ENCODE results near the gene KDM2B.

The KDM2B gene

DNA sequence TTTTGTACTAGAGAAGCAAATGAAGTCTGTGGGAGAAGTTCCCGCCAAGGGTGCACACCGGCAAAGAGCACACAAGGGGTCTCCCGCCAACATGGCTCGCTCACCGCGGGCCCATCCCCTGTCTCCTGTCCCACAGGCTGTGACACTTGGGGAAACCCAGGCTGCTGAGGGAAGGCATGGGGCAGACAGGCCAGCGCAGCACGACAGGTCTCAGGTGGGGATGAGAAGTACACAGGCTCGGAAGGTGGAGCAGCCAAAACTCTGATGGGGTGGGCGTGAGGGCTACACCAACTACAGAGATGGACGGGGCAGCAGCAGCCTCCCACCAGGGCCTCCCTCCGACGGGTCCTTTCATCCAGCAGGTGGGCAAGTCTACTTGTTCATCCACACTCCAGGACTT lies 116.5 kb downstream of the KDM2B start:
- peaks cover 5% of the 10 kb centered on the region for H3K36me3 ChIP-seq (ENCODE audit: insufficient read depth, low read length)
- no peaks in the 10 kb centered on the region for H3K27me3 ChIP-seq (ENCODE audit: insufficient read depth, low read length)
- no peaks in the 10 kb centered on the region for H3K9me3 ChIP-seq (ENCODE audit: low read length)
- H3K4me3 ChIP-seq (ENCODE audit: low read length): no peak overlapping the region
- peaks cover 14% of the 10 kb centered on the region for H3K4me1 ChIP-seq (ENCODE audit: insufficient read depth, low read length)
- H2AFZ ChIP-seq (ENCODE audit: low read depth, low read length): no peak overlapping the region

DNA sequence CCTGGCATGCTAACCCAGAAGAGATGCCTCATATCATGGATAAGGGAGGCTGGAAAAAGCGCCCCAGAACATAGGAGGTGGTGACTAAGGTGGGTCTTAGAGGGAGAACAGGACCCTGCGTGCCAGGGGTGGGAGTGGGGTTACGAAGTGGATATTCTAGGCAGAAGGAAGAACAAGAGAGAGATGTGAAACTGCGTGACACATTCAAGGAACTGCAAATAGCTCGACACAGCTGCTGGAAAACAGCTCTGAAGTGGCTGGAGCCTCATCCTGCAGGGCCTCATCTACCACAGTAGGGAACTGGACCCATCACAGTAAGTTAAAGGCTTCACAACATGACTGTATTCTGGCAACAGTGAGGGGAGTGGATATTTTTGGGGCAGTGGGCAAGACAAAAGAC lies 119.8 kb downstream of the KDM2B start:
- Histone ChIP-seq H3K9me3 (ENCODE audit: low read length) (no peaks in the 10 kb centered on the region), H3K4me3 (ENCODE audit: low read length) (no peak overlapping the region), H3K27me3 (ENCODE audit: insufficient read depth, low read length) (no peaks in the 10 kb centered on the region), H3K4me1 (ENCODE audit: insufficient read depth, low read length) (peaks cover 7% of the 10 kb centered on the region), H3K36me3 (ENCODE audit: insufficient read depth, low read length) (peaks cover 10% of the 10 kb centered on the region), H2AFZ (ENCODE audit: low read depth, low read length) (no peak overlapping the region)

DNA sequence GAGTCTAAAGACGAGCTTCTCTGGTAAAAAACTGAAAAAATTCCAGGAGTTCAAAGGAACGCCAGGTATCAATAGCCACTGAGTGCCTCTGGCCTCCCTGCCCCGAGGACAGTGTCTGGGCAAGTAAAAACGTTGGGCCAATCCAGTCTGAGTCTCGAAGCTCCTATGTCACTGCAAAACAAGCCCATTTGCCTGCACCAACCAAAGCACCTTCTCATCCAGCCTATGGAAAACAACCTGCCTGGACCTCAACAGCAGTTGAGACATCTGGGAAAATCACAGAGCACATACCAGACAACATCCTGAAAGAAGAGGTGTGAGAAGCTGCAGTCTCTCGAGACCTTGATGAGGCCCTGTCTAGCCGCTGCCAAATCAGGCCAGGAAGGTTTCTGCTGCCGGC lies 124.3 kb downstream of the KDM2B start:
- Histone ChIP-seq H3K9me3 (ENCODE audit: low read length) (no peaks in the 10 kb centered on the region), H3K36me3 (ENCODE audit: insufficient read depth, low read length) (peaks cover 21% of the 10 kb centered on the region), H3K27me3 (ENCODE audit: insufficient read depth, low read length) (no peaks in the 10 kb centered on the region), H3K4me3 (ENCODE audit: low read length) (no peak overlapping the region), H3K4me1 (ENCODE audit: insufficient read depth, low read length) (no peaks in the 10 kb centered on the region), H2AFZ (ENCODE audit: low read depth, low read length) (no peak overlapping the region)

DNA sequence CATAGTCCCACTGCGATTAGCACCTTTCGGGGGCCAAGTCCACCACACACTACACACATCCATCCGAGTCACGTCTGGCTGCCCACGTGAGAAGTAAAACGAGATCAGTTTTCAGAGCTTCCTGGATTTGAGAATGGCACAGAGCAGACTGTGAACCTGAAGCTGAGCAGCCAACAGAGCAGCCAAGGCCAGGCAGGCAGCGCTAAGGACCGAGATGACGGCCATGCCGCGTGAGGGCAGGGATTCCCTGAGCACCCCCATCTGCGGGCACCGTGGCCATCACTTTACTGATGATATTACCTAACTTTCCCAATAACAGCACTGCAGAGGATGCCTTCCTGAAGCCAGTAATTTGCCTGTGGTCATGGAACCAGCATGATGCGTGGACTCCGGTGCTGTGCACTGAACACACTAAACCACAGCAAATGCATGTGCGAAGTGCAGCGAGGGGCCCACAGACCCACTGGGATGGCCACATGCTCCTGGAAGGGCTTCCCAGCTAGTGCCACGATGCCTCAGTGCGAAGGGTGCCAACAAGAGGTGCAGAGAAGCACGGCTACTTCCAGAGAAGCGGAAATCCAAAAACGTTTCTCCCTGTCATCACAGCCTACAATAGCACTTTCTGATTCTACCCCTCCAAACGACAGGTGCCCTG lies 124.9 kb downstream of the KDM2B start:
- H3K4me3 ChIP-seq (ENCODE audit: low read length): no peak overlapping the region
- H3K27me3 ChIP-seq (ENCODE audit: insufficient read depth, low read length): no peaks in the 10 kb centered on the region
- H3K9me3 ChIP-seq (ENCODE audit: low read length): no peaks in the 10 kb centered on the region
- H3K4me1 ChIP-seq (ENCODE audit: insufficient read depth, low read length): no peaks in the 10 kb centered on the region
- H2AFZ ChIP-seq (ENCODE audit: low read depth, low read length): no peak overlapping the region
- peaks cover 24% of the 10 kb centered on the region for H3K36me3 ChIP-seq (ENCODE audit: insufficient read depth, low read length)

DNA sequence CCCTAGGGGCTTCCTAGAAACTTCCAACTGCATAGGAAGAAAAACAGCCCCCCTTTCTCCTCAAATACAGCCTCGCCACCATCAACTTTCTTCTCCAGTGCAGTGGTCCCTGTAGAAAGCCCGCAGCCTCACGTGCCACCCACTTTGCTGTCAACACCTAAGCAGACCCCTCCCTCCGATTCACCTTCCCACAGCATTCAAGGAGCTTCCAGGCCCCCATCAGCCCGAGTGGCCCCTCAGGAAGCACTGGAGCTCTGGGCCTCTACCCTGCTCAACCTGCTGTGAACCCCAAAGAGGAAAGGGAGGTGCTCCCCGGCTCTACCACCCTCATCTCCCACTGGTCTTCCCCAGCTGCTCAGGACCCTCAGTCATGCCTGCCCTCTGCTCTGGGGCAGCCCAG lies 125.9 kb downstream of the KDM2B start:
- Histone ChIP-seq H3K27me3 (ENCODE audit: insufficient read depth, low read length) (no peaks in the 10 kb centered on the region), H3K36me3 (ENCODE audit: insufficient read depth, low read length) (peaks cover 25% of the 10 kb centered on the region)

DNA sequence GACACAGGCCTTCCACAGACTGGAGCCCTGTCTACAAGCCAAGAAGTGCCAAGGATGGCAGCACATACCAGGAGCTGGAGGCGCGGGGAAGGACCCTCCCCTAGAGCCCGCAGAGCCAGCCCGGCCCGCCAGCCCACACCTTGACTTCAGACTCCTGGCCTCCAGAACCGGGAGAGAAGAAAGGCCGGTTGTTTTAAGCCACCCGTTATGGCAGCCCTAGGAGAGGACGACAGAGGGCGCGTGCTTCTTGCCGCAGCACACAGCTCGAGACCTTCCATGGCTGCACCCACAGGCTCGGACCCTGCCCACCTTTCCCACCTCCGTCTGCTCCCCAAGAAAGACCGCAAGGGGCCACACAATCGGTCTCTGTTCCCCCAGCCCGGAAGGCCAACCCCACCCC lies 127.2 kb downstream of the KDM2B start:
- Histone ChIP-seq H3K27me3 (ENCODE audit: insufficient read depth, low read length) (no peaks in the 10 kb centered on the region), H3K9me3 (ENCODE audit: low read length) (no peaks in the 10 kb centered on the region), H2AFZ (ENCODE audit: low read depth, low read length) (no peak overlapping the region), H3K36me3 (ENCODE audit: insufficient read depth, low read length) (peaks cover 32% of the 10 kb centered on the region), H3K4me1 (ENCODE audit: insufficient read depth, low read length) (no peaks in the 10 kb centered on the region), H3K4me3 (ENCODE audit: low read length) (no peak overlapping the region)

More for the DNA sequence above, 125.9 kb downstream of the KDM2B start:
- H3K9me3 ChIP-seq (ENCODE audit: low read length): no peaks in the 10 kb centered on the region
- H2AFZ ChIP-seq (ENCODE audit: low read depth, low read length): no peak overlapping the region
- H3K4me1 ChIP-seq (ENCODE audit: insufficient read depth, low read length): no peaks in the 10 kb centered on the region
- H3K4me3 ChIP-seq (ENCODE audit: low read length): no peak overlapping the region

DNA sequence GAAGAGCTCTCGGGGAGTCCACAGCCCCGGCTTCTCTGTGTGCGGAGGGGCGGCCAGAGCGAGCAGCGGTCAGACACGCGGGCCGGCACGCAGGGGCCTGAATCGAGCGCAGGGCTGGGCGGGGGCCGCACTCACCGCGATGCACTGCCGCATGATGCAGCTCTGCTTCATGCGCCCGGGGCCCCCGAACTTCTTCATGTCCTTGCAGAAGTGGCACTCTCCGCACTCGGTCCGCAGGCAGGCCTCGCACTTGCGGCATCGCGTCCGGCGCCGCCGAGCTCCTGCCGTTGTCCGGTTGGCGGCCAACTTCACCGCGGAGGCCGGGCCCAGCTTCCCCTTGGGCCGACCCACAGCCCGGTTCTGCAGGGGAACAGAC lies 127.8 kb downstream of the KDM2B start:
- Histone ChIP-seq H3K4me3 (ENCODE audit: low read length) (no peak overlapping the region), H3K27me3 (ENCODE audit: insufficient read depth, low read length) (no peaks in the 10 kb centered on the region), H3K9me3 (ENCODE audit: low read length) (no peaks in the 10 kb centered on the region), H2AFZ (ENCODE audit: low read depth, low read length) (no peak overlapping the region), H3K36me3 (ENCODE audit: insufficient read depth, low read length) (peaks cover 35% of the 10 kb centered on the region), H3K4me1 (ENCODE audit: insufficient read depth, low read length) (no peaks in the 10 kb centered on the region)

DNA sequence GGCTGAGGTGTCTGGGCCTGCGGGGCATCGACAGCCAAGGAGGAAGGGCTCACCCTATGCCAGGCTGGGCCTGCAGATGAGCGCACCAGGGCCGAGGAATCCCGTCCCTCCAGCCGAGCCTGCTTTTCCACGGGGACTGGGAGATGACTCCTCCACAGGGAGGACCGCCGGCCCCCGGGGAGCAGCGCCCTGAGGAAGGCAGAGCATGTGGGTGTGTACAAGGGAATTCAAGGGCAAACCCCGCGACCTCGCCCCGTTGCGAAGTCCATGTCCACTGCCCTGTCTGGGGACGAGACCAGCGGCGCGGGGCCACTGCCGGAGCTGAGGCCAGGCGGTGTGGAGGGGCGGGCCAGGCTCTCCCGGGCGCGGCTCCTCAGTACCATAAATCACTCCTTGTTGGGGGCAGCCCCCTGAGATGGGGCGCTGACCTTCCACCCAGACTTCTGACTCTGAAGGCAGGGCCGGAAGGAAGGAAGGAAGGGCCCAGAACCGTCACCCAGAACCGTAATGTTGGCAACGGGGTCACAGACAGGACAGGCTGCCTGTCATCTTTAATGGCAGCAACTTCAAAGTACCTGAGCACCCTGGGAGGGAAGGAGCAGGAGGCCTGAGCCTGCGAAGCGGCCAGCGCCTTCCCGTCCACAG lies 128.4 kb downstream of the KDM2B start:
- Histone ChIP-seq H3K9me3 (ENCODE audit: low read length) (no peaks in the 10 kb centered on the region), H3K4me3 (ENCODE audit: low read length) (no peak overlapping the region), H2AFZ (ENCODE audit: low read depth, low read length) (no peak overlapping the region), H3K36me3 (ENCODE audit: insufficient read depth, low read length) (peaks cover 36% of the 10 kb centered on the region), H3K27me3 (ENCODE audit: insufficient read depth, low read length) (no peaks in the 10 kb centered on the region), H3K4me1 (ENCODE audit: insufficient read depth, low read length) (no peaks in the 10 kb centered on the region)

DNA sequence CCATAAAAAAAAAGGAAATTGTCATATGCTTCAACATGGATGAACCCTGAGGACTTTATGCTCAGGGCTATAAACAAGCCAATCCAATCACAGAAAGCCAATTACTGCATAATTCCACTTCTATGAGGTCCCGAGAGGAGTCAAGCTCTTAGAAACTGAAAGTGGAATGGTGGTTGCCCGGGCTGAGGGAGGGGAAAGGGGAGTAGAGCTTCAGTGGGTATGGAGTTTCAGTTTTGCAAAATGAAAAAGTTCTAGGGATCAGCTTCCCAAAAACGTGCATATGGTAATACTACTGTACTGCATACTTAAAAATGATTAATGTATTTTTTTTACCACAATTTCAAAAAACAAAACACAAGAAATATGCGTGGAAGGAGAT lies 128.9 kb downstream of the KDM2B start:
- H3K27me3 ChIP-seq (ENCODE audit: insufficient read depth, low read length): no peaks in the 10 kb centered on the region
- no peak overlapping the region for H3K4me3 ChIP-seq (ENCODE audit: low read length)
- H2AFZ ChIP-seq (ENCODE audit: low read depth, low read length): no peak overlapping the region
- H3K4me1 ChIP-seq (ENCODE audit: insufficient read depth, low read length): no peaks in the 10 kb centered on the region
- H3K36me3 ChIP-seq (ENCODE audit: insufficient read depth, low read length): peaks cover 34% of the 10 kb centered on the region
- no peaks in the 10 kb centered on the region for H3K9me3 ChIP-seq (ENCODE audit: low read length)

DNA sequence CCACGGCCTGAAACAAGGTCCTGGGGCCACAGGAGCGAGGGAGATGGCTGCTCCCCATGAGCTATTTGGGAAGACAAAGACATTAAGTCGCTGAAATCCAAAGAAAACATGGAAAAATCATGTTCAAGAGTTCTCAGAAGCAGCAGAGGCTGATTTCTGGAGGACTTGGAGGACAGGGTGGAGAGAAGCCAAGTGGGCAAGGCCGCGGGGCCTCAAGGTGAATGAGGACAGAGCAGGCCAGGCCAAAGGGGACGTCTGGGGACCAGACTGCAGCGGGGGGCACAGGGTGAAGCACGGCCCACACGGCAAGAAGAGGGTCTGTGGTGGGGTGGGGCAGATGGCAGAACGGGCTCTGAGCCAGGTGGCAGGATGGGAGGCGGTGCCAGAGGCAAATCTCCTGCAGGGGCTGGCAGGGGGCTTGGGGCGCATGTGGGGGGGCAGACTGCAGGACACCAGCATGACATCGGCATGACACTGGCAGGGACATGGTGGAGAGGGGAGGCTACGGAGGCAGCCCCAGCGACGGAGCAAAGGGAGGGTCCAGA lies 132.0 kb downstream of the KDM2B start:
- H3K36me3 ChIP-seq (ENCODE audit: insufficient read depth, low read length): peaks cover 44% of the 10 kb centered on the region
- H3K4me1 ChIP-seq (ENCODE audit: insufficient read depth, low read length): no peaks in the 10 kb centered on the region
- H3K4me3 ChIP-seq (ENCODE audit: low read length): no peak overlapping the region
- H3K9me3 ChIP-seq (ENCODE audit: low read length): no peaks in the 10 kb centered on the region
- no peak overlapping the region for H2AFZ ChIP-seq (ENCODE audit: low read depth, low read length)
- H3K27me3 ChIP-seq (ENCODE audit: insufficient read depth, low read length): no peaks in the 10 kb centered on the region

DNA sequence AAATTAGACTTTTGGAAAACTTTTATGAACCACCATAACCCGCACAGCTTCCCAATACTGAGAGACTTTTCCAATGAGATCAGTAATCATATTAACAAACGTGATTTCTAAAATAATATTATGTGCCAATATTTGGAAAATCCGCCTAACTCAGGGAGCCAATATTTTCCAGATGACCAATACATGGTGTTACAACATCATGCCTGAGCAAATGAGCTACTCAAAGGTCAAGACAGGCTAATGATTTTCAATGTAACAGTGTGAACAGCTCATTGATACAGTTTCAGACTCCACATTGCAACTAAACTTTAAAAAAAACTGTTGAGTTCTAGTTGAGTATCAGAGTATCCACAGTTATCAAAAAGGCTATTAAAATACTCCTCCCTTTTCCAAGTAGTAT lies 134.1 kb downstream of the KDM2B start:
- Histone ChIP-seq H3K36me3 (ENCODE audit: insufficient read depth, low read length) (peaks cover 46% of the 10 kb centered on the region), H3K27me3 (ENCODE audit: insufficient read depth, low read length) (no peaks in the 10 kb centered on the region), H3K4me1 (ENCODE audit: insufficient read depth, low read length) (no peaks in the 10 kb centered on the region), H2AFZ (ENCODE audit: low read depth, low read length) (no peak overlapping the region), H3K4me3 (ENCODE audit: low read length) (no peak overlapping the region), H3K9me3 (ENCODE audit: low read length) (no peaks in the 10 kb centered on the region)

DNA sequence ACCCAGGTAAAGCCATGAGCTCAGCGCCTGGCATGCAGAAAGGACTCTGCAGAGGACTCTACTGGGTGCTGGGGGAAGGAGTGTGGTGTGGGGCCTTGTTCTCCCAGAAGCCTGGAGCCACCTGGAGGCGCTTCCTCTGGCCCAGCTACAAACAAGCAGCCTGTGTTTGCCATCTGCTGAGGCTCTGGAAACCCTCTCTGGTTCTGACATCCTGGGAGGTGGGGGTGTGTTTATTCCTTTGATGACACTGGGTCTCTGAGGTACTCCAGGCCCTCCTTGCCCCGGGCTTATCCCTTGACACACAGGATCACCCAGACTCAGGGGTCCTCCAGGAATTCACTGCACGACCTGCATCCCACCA lies 136.0 kb downstream of the KDM2B start:
- Histone ChIP-seq H3K36me3 (ENCODE audit: insufficient read depth, low read length) (peaks cover 59% of the 10 kb centered on the region), H3K9me3 (ENCODE audit: low read length) (no peaks in the 10 kb centered on the region)

DNA sequence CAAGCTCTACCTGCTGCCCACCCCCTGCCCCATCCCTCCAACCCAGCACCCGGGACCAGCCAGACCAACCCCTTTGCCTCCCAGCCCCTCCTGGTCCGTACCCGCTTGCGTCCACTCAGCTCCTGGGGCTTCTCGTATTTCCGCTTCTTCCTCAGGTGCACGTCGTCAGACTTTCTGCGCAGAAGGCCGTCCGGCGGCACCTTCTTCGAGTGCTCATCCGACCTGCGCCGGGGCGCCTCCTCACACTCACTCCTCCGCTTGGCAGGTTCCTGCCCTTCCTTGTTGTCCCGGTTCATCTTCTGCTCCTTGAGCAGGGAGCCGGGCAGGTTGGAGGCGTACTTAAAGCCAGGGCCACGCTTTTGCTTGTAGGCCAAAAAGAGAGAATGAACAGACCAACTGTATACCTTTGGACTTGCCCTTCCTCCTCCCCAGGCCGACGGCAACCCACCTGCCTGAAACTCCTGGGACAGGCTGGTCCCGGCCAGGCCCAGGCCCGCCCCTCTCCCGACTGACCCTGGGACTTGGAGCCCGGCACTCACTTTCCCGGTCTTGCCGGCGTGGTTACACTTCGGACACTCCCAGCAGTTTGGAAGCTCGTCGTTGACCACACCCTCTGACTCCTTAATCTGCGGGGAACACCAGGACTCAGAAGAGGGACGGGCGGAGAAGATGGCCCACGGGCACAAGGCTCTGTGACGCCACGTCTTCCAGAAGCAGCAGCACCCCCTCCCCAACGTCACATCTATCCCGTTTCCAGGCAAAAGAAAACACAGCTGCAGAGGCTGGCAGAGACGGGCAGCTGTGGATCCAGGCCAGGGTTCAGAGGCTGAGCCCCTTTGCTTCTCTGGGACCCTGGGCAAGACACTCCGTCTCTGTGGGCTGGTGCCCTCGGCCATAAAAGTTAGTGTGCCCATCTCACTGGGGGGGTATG lies 136.6 kb downstream of the KDM2B start:
- Histone ChIP-seq H3K4me1 (ENCODE audit: insufficient read depth, low read length) (no peaks in the 10 kb centered on the region), H3K4me3 (ENCODE audit: low read length) (no peak overlapping the region), H2AFZ (ENCODE audit: low read depth, low read length) (no peak overlapping the region), H3K27me3 (ENCODE audit: insufficient read depth, low read length) (no peaks in the 10 kb centered on the region), H3K9me3 (ENCODE audit: low read length) (no peaks in the 10 kb centered on the region), H3K36me3 (ENCODE audit: insufficient read depth, low read length) (peaks cover 62% of the 10 kb centered on the region)

More for the DNA sequence above, 136.0 kb downstream of the KDM2B start:
- Histone ChIP-seq H3K27me3 (ENCODE audit: insufficient read depth, low read length) (no peaks in the 10 kb centered on the region), H3K4me1 (ENCODE audit: insufficient read depth, low read length) (no peaks in the 10 kb centered on the region), H2AFZ (ENCODE audit: low read depth, low read length) (no peak overlapping the region), H3K4me3 (ENCODE audit: low read length) (no peak overlapping the region)
